Hematopoietic multipotent progenitor cell treated with erythropoietin and hydrocortisone succinate and interleukin-3 and kit ligand, for 6 days (in vitro differentiated cells): ENCODE results near the gene LYRM4.

Source experiments
- DNase-seq: peaks from one replicate; pipeline ENCODE4 v3.0.0-alpha.2; 2015

Gene LYRM4

GRCh38 chr6:5279891-5280338 is 19.2 kb upstream of the LYRM4 start:
- DNase-seq, result no peak

- DNase-seq, result no peak
These were observed 17.9 kb upstream of the LYRM4 start for GRCh38 chr6:5278565-5279120.

- DNase-seq, result no peak
These were observed 17.3 kb upstream of the LYRM4 start for GRCh38 chr6:5278047-5278446.

- DNase-seq, result no peak
These were observed 16.8 kb upstream of the LYRM4 start for GRCh38 chr6:5277589-5277988.

- DNase-seq, result no peak
These were observed 15.8 kb upstream of the LYRM4 start for GRCh38 chr6:5276581-5276980.

- no peak for DNase-seq
These were observed 14.7 kb upstream of the LYRM4 start for GRCh38 chr6:5275497-5275896.

DNA sequence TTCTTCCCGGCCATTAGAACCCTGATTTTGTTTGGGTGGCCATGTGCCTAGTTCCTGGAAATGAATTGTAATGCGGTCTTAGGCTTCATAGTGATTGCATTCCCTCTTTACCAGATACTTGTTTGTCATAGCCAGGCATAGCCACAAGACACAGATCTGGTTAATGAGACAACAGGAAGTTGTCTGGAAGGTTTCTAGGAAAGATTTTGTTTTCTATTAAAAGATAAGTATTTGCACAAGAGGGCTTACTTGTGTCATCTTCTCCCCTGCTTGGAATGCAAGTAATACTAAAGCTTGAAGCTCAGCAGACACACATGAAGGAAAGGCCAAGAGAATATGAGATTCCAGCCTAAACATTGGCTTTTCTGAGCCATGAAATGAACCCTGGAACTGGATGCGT is 13.5 kb upstream of the LYRM4 start:
- no peak for DNase-seq

DNA sequence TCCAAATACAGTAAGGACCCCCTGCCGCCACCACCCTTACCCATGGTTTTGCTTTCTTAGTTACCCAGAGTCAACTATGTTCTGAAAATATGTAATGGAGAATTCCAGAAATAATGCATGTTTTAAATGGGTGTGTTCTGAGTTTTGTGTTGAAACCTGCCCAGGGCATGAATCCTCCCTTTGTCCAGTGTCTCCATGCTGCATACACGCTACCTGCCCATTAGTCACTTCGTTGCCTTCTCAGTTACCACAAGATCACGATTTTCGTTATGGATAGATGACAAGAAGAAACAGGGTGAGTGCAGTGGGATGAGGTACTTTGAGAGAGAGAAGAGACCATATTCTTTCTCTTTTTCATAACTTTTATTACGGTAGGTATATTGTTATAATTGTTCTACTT is 11.2 kb upstream of the LYRM4 start:
- DNase-seq, result no peak

- DNase-seq, result peak; percentile 80
These were observed 9.4 kb upstream of the LYRM4 start for GRCh38 chr6:5270093-5270680.

DNA sequence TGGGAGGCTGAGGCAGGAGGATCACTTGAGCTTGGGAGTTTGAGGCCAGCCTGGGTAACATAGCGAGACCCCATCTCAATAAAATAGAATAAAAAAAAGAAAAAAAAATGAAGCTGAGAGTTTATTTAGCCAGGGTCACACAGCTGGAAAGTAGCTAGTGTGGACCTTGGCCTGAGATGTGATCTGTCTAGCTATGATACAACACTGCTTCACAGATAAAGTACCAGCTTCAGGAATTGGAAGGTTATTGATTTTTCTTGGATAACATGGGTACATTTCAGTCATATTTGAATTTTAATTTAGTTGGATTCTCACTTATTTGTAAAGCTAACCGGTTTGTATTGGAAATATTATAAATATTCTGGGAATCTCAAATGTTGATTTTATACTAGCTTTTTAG is 5.7 kb upstream of the LYRM4 start:
- DNase-seq, result no peak

DNA sequence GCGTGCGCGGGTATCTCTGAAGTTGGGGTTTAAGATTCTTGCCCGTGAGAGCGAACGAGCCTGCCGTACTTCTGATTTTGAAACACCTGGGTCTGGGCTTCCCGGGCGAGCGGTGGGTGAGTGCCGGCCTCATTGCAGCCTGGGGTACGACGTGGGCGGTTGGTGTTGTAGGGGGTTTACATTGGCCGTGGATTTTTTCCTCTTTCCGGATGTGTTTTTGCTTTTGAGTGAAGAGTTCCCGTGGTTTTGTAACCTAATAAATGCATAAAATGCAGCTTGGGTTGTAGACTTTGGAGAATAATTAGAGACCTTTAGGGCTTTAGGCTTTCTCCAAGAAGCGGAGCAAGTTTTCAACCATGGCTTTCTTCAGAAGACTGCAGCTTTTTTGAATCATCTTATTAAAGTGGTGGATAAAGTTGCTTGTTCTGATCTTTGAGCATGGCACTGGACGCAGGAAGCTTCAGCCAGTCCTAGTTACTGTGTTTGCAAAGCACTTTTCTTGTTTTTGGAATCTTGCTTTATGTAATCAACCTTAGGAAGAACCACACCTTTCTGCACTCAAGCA is 877 bp upstream of the LYRM4 start:
- peak; percentile 16 for DNase-seq

- DNase-seq, result peak; percentile 90
These were observed 584 bp downstream of the LYRM4 start for GRCh38 chr6:5260111-5260620.

DNA sequence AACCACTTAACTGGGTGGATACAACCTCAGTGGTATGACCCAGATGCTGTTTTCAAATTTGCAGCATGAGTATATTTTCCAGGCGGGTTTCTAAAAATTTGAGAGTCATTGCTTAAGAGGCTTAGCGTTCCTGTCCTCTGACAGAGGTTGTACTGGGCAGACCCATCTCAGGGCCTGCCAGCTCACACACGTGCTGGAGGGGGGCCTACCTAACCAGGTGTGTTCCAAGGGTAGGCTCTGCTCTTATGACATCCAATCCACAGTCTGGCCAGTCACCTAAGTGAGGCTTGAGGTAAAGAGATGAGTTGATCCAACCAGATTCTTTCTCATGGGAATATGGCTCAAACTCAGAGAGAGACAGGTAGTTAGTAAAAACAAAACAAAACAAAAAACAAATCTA is 1.3 kb downstream of the LYRM4 start:
- DNase-seq, result no peak

DNA sequence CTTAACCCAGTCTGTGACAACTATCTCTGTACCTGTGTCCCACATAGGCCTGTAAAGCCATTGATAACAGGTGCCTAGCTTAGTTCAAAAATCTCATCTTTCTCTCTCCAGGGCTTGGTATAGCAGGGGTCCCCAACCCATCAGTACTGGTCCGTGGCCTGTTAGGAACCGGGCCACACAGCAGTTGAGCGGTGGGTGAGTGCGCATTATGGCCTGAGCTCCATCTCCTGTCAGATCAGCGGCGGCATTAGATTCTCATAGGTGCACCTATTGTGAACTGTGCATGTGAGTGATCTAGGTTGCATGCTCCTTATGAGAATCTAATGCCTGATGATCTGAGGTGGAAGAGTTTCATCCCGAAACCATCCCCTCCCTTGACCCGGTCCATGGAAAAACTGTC is 3.4 kb downstream of the LYRM4 start:
- no peak for DNase-seq

DNA sequence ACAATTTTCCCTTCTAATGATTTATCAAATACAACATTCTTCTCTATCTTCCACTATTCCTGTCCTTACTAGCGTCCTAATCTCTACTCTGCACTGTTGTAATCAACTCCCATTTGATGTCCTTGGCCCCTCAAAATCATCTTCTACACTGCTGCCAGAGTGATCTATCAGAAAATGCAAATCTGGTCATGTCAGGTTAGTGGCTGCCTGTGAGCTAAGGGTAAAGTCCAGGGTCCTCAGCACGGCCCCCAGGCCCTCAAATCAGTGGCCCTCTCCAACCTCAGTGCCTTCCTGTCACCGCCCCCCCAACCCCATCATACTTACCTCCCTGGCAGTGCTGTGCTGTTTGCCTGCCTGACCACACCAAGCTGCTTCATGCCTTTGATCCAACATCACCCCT is 3.8 kb downstream of the LYRM4 start:
- no peak for DNase-seq

DNA sequence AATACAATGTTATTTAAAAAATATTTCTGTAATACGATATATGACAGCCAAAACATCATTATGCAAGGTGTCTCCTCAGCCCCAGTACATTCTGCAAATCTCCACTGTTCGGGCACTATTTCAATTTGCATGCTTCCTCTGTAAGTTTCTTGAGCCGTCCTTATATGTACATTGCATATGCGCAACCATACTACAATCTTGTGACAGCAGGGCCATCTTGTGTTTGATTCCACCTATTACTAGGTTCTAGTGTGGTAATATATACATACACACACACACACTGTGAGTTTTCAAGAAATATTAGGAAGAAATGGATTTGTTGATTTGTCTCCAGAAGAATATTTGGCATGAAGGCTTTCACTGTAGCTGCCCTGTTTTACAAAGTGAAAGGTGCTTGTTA is 9.8 kb downstream of the LYRM4 start:
- DNase-seq, result no peak

GRCh38 chr6:5250451-5250850 is 10.3 kb downstream of the LYRM4 start:
- no peak for DNase-seq

- DNase-seq, result no peak
These were observed 11.2 kb downstream of the LYRM4 start for GRCh38 chr6:5249451-5250122.

GRCh38 chr6:5248302-5249098 is 12.2 kb downstream of the LYRM4 start:
- DNase-seq, result no peak

DNA sequence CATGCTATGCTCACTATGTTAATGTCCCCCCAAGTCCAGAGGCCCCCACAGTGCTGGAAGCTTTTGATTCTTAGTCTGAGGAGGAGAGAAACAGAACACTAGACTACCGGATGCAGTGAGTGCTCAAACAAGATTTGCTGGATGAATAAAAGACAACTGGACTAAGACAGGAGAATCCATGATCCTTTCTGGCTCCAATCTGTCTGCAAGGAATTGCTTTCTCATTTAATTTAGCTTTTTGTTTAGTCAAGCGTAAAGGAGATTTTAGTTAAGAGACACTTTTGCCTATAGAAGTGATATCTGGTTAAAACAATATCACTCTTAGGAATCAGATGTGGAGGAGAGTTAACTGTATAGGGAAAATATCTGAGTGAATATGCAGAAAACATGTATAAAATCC is 13.5 kb downstream of the LYRM4 start:
- DNase-seq, result no peak

GRCh38 chr6:5246141-5247097 is 14.3 kb downstream of the LYRM4 start:
- no peak for DNase-seq

GRCh38 chr6:5243069-5243468 is 17.7 kb downstream of the LYRM4 start:
- no peak for DNase-seq
